ENCODE measurements around the gene NFYC.

DNA sequence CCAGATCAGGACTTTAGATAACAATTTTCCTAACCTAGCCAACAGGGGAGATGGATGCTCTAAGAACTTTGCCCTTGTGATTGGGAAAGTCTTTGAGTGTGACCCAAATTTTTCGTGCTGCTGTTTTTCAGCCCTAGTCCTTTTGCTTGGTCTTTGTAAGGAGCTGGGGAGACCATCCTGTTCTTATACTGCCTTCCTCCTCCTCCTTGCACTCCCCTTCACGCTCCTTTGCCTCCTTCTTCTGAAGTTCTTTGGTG lies 97.8 kb downstream of the NFYC start:
- TF ChIP-seq SIN3A (IDR thresholded peaks at IDR 0.05; ENCODE audit: low read depth) (no peak), POLR2A (IDR thresholded peaks at IDR 0.05; ENCODE audit: borderline replicate concordance, extremely low read depth, insufficient read depth, insufficient read length) (no peak), ZFX (IDR thresholded peaks at IDR 0.05) (no peak), EZH2phosphoT487 (IDR thresholded peaks at IDR 0.05; ENCODE audit: borderline replicate concordance) (no peak), CEBPB (IDR thresholded peaks at IDR 0.05; ENCODE audit: low read depth) (no peak), JUND (IDR thresholded peaks at IDR 0.05) (no peak), EGR1 (IDR thresholded peaks at IDR 0.05; ENCODE audit: low read depth) (no peak), POLR2AphosphoS5 (IDR thresholded peaks at IDR 0.05; ENCODE audit: low read depth, low read length) (no peak), EZH2 (IDR thresholded peaks at IDR 0.05) (no peak), YY1 (IDR thresholded peaks at IDR 0.05; ENCODE audit: extremely low read depth, insufficient replicate concordance, low read depth, low read length) (no peak), RAD21 (IDR thresholded peaks at IDR 0.05; ENCODE audit: low read depth) (no peak)
- TF ChIP-seq, protein P1, sequence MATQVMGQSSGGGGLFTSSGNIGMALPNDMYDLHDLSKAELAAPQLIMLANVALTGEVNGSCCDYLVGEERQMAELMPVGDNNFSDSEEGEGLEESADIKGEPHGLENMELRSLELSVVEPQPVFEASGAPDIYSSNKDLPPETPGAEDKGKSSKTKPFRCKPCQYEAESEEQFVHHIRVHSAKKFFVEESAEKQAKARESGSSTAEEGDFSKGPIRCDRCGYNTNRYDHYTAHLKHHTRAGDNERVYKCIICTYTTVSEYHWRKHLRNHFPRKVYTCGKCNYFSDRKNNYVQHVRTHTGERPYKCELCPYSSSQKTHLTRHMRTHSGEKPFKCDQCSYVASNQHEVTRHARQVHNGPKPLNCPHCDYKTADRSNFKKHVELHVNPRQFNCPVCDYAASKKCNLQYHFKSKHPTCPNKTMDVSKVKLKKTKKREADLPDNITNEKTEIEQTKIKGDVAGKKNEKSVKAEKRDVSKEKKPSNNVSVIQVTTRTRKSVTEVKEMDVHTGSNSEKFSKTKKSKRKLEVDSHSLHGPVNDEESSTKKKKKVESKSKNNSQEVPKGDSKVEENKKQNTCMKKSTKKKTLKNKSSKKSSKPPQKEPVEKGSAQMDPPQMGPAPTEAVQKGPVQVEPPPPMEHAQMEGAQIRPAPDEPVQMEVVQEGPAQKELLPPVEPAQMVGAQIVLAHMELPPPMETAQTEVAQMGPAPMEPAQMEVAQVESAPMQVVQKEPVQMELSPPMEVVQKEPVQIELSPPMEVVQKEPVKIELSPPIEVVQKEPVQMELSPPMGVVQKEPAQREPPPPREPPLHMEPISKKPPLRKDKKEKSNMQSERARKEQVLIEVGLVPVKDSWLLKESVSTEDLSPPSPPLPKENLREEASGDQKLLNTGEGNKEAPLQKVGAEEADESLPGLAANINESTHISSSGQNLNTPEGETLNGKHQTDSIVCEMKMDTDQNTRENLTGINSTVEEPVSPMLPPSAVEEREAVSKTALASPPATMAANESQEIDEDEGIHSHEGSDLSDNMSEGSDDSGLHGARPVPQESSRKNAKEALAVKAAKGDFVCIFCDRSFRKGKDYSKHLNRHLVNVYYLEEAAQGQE (IDR thresholded peaks at IDR 0.05; ENCODE audit: low read depth) = no peak
- TF ChIP-seq, protein P2, sequence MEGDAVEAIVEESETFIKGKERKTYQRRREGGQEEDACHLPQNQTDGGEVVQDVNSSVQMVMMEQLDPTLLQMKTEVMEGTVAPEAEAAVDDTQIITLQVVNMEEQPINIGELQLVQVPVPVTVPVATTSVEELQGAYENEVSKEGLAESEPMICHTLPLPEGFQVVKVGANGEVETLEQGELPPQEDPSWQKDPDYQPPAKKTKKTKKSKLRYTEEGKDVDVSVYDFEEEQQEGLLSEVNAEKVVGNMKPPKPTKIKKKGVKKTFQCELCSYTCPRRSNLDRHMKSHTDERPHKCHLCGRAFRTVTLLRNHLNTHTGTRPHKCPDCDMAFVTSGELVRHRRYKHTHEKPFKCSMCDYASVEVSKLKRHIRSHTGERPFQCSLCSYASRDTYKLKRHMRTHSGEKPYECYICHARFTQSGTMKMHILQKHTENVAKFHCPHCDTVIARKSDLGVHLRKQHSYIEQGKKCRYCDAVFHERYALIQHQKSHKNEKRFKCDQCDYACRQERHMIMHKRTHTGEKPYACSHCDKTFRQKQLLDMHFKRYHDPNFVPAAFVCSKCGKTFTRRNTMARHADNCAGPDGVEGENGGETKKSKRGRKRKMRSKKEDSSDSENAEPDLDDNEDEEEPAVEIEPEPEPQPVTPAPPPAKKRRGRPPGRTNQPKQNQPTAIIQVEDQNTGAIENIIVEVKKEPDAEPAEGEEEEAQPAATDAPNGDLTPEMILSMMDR (IDR thresholded peaks at IDR 0.05 in 2 of 3, conservative IDR thresholded peaks at IDR 0.05 in 1 of 3; ENCODE audit: borderline replicate concordance in 1 of 3, insufficient read depth in 1 of 3, low read depth in 2 of 3, low read length in 2 of 3) = no peak
- TF ChIP-seq, protein P3, sequence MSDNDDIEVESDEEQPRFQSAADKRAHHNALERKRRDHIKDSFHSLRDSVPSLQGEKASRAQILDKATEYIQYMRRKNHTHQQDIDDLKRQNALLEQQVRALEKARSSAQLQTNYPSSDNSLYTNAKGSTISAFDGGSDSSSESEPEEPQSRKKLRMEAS (IDR thresholded peaks at IDR 0.05) = no peak
